Mammary epithelial cell (primary cell): ENCODE measurements around the gene GTF3C2.

Source experiments
- CTCF ChIP-seq, 2 donors: IDR thresholded peaks in 1 of 2; conservative IDR thresholded peaks in 1 of 2; 2 replicates each; pipeline ENCODE4 v1.5.1; 2011 to 2012; ENCODE audit warnings: inconsistent platforms in 2 of 2, low read length in 2 of 2, mild to moderate bottlenecking in 2 of 2, control low read depth in 1 of 2, low read depth in 1 of 2; ENCODE audit not compliant: insufficient read depth in 1 of 2; ENCODE audit errors: extremely low read depth in 1 of 2
- EZH2 ChIP-seq: IDR thresholded peaks from 2 replicates; pipeline ENCODE4 v1.6.1; 2012; ENCODE audit warnings: low read length, inconsistent platforms, borderline replicate concordance

DNA sequence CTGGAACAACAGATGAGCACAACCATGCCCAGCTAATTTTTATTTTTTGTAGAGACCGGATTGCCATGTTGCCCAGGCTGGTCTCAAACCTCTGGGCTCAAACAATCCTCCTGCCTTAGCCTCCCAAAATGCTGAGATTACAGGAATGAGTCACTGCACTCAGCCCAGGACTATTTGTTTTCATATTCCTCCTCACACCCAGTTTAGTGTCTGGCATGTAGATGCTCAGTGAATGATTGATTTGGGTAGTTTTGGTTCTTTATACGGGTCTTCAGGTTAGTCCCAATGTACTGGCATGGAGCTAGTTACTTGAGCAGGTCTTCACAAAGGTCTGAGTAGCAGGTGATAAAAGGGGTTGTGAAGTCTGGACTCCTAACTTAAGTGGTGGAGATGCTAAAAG lies 7.4 kb upstream of the GTF3C2 start:
- TF ChIP-seq CTCF (conservative IDR thresholded peaks at IDR 0.05 in 1 of 2, IDR thresholded peaks at IDR 0.05 in 1 of 2; ENCODE audit: extremely low read depth in 1 of 2, insufficient read depth in 1 of 2, low read depth in 1 of 2, low read length in 2 of 2) (no peak), EZH2 (no peak)
